Gastrocnemius medialis (tissue), 4 donors: ENCODE data around the gene SERINC4.

Experiments
- POLR2A ChIP-seq, 2 donors: fragments of 450-650 bp; IDR thresholded peaks; one replicate each; pipeline ENCODE4 v1.6.1; 2017; ENCODE audit warnings: antibody characterized with exemption in 2 of 2, mild to moderate bottlenecking in 2 of 2, moderate library complexity in 2 of 2
- TF ChIP-seq, protein P1 (sequence below), 5 experiments: fragments of 450-650 bp in 3 of 5; fragments of 200-600 bp in 2 of 5; sonication (generic) in 2 of 5; IDR thresholded peaks in 4 of 5; conservative IDR thresholded peaks in 1 of 5; 1 replicate in 4 of 5; 2 replicates in 1 of 5; pipeline ENCODE4 v1.5.1; 2016 to 2019; ENCODE audit warnings: antibody characterized with exemption in 5 of 5, mild to moderate bottlenecking in 3 of 5, moderate library complexity in 3 of 5

DNA sequence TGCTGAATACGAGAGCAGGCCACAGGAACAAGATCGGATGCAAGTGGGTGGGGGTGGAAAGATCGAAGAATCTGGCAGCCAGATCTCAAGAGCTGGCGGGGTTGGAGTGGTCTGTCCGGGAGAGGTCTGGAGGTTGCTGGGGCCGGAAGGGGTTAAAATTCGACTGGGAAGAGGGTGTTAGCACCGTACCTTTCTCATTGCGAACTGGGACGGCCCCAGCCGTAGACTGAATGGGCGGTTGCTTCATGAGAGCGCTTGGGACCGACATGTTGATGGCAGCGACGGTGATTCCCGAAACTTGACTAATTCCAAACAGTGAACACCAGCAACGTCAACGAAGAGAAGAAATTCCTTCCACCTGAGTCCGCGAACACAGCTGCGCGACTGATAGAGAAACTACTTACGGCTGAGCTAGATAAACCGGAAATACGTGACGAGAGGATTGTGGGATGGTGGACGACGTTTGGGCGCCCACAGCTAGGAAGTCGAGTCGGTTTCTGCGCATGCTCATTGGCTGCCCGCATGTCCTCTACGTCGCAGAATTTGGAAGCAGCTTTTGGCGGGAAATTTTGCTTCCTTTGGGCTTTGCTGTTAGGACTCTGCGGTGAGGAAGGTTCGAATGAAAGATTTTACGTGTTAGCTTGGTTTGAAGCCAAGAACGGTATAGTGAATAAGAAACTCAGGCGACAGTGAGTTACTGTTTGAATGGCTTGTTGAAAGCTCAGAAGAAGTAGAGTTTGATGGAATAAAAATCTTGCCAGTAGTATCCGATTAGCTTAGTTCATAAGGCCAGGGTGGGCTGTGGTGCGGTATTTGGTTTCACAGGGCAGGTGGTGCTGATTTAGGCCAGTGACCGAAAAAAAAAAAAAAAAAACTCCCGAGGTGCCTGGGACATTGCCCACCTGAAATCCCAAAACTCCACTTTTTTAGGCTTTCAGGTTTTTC is 24.6 kb upstream of the SERINC4 start, which contains the start of gene MFAP1:
- TF ChIP-seq, protein P1, sequence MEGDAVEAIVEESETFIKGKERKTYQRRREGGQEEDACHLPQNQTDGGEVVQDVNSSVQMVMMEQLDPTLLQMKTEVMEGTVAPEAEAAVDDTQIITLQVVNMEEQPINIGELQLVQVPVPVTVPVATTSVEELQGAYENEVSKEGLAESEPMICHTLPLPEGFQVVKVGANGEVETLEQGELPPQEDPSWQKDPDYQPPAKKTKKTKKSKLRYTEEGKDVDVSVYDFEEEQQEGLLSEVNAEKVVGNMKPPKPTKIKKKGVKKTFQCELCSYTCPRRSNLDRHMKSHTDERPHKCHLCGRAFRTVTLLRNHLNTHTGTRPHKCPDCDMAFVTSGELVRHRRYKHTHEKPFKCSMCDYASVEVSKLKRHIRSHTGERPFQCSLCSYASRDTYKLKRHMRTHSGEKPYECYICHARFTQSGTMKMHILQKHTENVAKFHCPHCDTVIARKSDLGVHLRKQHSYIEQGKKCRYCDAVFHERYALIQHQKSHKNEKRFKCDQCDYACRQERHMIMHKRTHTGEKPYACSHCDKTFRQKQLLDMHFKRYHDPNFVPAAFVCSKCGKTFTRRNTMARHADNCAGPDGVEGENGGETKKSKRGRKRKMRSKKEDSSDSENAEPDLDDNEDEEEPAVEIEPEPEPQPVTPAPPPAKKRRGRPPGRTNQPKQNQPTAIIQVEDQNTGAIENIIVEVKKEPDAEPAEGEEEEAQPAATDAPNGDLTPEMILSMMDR (IDR thresholded peaks at IDR 0.05 in 4 of 5, conservative IDR thresholded peaks at IDR 0.05 in 1 of 5): no peak
- peak; percentile 82 to 84 for TF ChIP-seq POLR2A (IDR thresholded peaks at IDR 0.05)
